HG03520 (cell line): Measurements from ENCODE around the gene PTPN14.
A peak's percentile ranks its signal among the peaks of the same experiment; 100 is the strongest.
"Not testable (repeated sequence)": the region's sequence is repeated elsewhere in the genome, so short reads cannot be mapped to it uniquely, and the experiment has no call there.

ENCODE experiments used
- ATAC-seq: cut with Tn5 transposase; IDR thresholded peaks from one replicate; pipeline ENCODE4 v1.9.1; 2021; ENCODE audit warnings: mild to moderate bottlenecking, moderate library complexity; ENCODE audit not compliant: unreplicated experiment

Gene PTPN14

GRCh38 chr1:214413315-214413714, 138.1 kb downstream of the PTPN14 start:
- no peak for ATAC-seq

- peak; percentile 19 for ATAC-seq
These were observed 146.7 kb downstream of the PTPN14 start for GRCh38 chr1:214404571-214405213.

- ATAC-seq = peak; percentile 83
These were observed 147.2 kb downstream of the PTPN14 start for GRCh38 chr1:214404154-214404553.

GRCh38 chr1:214403431-214403830, 148.0 kb downstream of the PTPN14 start:
- no peak for ATAC-seq

- no peak for ATAC-seq
These were observed 148.8 kb downstream of the PTPN14 start for GRCh38 chr1:214402613-214403083.

- ATAC-seq = no peak
These were observed 149.7 kb downstream of the PTPN14 start for GRCh38 chr1:214401666-214402065.

- no peak for ATAC-seq
These were observed 151.3 kb downstream of the PTPN14 start for GRCh38 chr1:214400131-214400530.

GRCh38 chr1:214398490-214398889, 152.9 kb downstream of the PTPN14 start:
- ATAC-seq = no peak

GRCh38 chr1:214397497-214397896, 153.9 kb downstream of the PTPN14 start:
- no peak for ATAC-seq

GRCh38 chr1:214396330-214396729, 155.1 kb downstream of the PTPN14 start:
- ATAC-seq = no peak

GRCh38 chr1:214394569-214394968, 156.8 kb downstream of the PTPN14 start:
- ATAC-seq = not testable (repeated sequence)

- ATAC-seq = no peak
These were observed 158.3 kb downstream of the PTPN14 start for GRCh38 chr1:214393086-214393485.

GRCh38 chr1:214391873-214392645, 159.3 kb downstream of the PTPN14 start:
- no peak for ATAC-seq

- no peak for ATAC-seq
These were observed 161.7 kb downstream of the PTPN14 start for GRCh38 chr1:214389734-214390133.

GRCh38 chr1:214386747-214387146, 164.7 kb downstream of the PTPN14 start:
- ATAC-seq = no peak

GRCh38 chr1:214386333-214386732, 165.1 kb downstream of the PTPN14 start:
- no peak for ATAC-seq

- ATAC-seq = no peak
These were observed 166.0 kb downstream of the PTPN14 start for GRCh38 chr1:214385428-214385827.

GRCh38 chr1:214384373-214385079, 166.9 kb downstream of the PTPN14 start:
- ATAC-seq = no peak

- no peak for ATAC-seq
These were observed 167.7 kb downstream of the PTPN14 start for GRCh38 chr1:214383381-214384372.

- no peak for ATAC-seq
These were observed 170.3 kb downstream of the PTPN14 start for GRCh38 chr1:214380986-214381695.
